H9 (cell line): ENCODE data around the gene CCDC33. TPM values are rescaled to one million over a fixed set of nuclear protein-coding genes. Genes with fewer than 3 reads are reported as not detected.

Experiments
- DNase-seq: peaks from one replicate; pipeline ENCODE4 v3.0.0-alpha.2; 2017
- H2AFZ ChIP-seq: one replicate; pipeline ENCODE4 v1.6.1; 2013; ENCODE audit warnings: mild to moderate bottlenecking, low read length, control low read depth, moderate library complexity
- H2AK5ac ChIP-seq: 2 replicates; pipeline ENCODE4 v1.6.1; 2013; ENCODE audit warnings: low read length, control low read depth, mixed read lengths; ENCODE audit not compliant: insufficient read length
- H2BK120ac ChIP-seq: one replicate; pipeline ENCODE4 v1.6.1; 2013; ENCODE audit warnings: low read depth, mild to moderate bottlenecking, low read length, control low read depth, inconsistent platforms; ENCODE audit not compliant: poor library complexity, severe bottlenecking
- H2BK12ac ChIP-seq: 2 replicates; pipeline ENCODE4 v1.6.1; 2013; ENCODE audit warnings: low read length, control low read depth, mixed read lengths, low read depth; ENCODE audit not compliant: insufficient read length
- H2BK15ac ChIP-seq: 2 replicates; pipeline ENCODE4 v1.6.1; 2013; ENCODE audit warnings: low read depth, low read length, control low read depth
- H2BK20ac ChIP-seq: one replicate; pipeline ENCODE4 v1.6.1; 2013; ENCODE audit warnings: low read depth, mild to moderate bottlenecking, low read length, control low read depth, inconsistent platforms; ENCODE audit not compliant: poor library complexity, severe bottlenecking
- H2BK5ac ChIP-seq: 2 replicates; pipeline ENCODE4 v1.6.1; 2013; ENCODE audit warnings: low read length, control low read depth, mixed read lengths; ENCODE audit not compliant: insufficient read length
- H3K14ac ChIP-seq: 2 replicates; pipeline ENCODE4 v1.6.1; 2013; ENCODE audit warnings: low read length, control low read depth; ENCODE audit not compliant: insufficient read depth
- H3K18ac ChIP-seq: 2 replicates; pipeline ENCODE4 v1.6.1; 2013; ENCODE audit warnings: low read depth, mild to moderate bottlenecking, mixed read lengths, low read length, control low read depth; ENCODE audit not compliant: insufficient read length
- H3K23ac ChIP-seq: 2 replicates; pipeline ENCODE4 v1.6.1; 2013; ENCODE audit warnings: low read length, control low read depth, mixed read lengths, low read depth; ENCODE audit not compliant: insufficient read length
- H3K23me2 ChIP-seq: 2 replicates; pipeline ENCODE4 v1.6.1; 2013; ENCODE audit warnings: low read depth, mild to moderate bottlenecking, mixed read lengths, low read length, control low read depth; ENCODE audit not compliant: insufficient read length, poor library complexity, severe bottlenecking
- H3K27ac ChIP-seq: 2 replicates; pipeline ENCODE4 v1.5.1; 2013; ENCODE audit warnings: low read length, control low read depth, mixed read lengths, low read depth; ENCODE audit not compliant: insufficient read length
- H3K27me3 ChIP-seq: 2 replicates; pipeline ENCODE4 v1.6.1; 2013; ENCODE audit warnings: low read length, control low read depth, inconsistent platforms; ENCODE audit not compliant: insufficient read depth
- H3K4ac ChIP-seq: 2 replicates; pipeline ENCODE4 v1.6.1; 2013; ENCODE audit warnings: low read depth, mild to moderate bottlenecking, control low read depth, inconsistent platforms, low read length, moderate library complexity
- H3K4me1 ChIP-seq: 2 replicates; pipeline ENCODE4 v1.6.1; 2013; ENCODE audit warnings: low read length, control low read depth, inconsistent platforms; ENCODE audit not compliant: insufficient read depth
- H3K4me2 ChIP-seq: 2 replicates; pipeline ENCODE4 v1.6.1; 2013; ENCODE audit warnings: low read length, control low read depth, mixed read lengths; ENCODE audit not compliant: insufficient read length, insufficient read depth
- H3K56ac ChIP-seq: 2 replicates; pipeline ENCODE4 v1.6.1; 2013; ENCODE audit warnings: low read depth, mild to moderate bottlenecking, mixed read lengths, low read length, control low read depth; ENCODE audit not compliant: insufficient read length
- H3K79me1 ChIP-seq: 2 replicates; pipeline ENCODE4 v1.6.1; 2013; ENCODE audit warnings: low read depth, mild to moderate bottlenecking, moderate library complexity, low read length, control low read depth, inconsistent platforms; ENCODE audit not compliant: insufficient read depth, poor library complexity, severe bottlenecking
- H3K79me2 ChIP-seq: 2 replicates; pipeline ENCODE4 v1.6.1; 2013; ENCODE audit warnings: low read length, control low read depth, inconsistent platforms; ENCODE audit not compliant: insufficient read depth
- H3K9ac ChIP-seq: 2 replicates; pipeline ENCODE4 v1.6.1; 2013; ENCODE audit warnings: low read length, control low read depth, mixed read lengths; ENCODE audit not compliant: insufficient read length; ENCODE audit errors: extremely low read depth
- H3K9me3 ChIP-seq: one replicate; pipeline ENCODE4 v1.6.1; 2013; ENCODE audit warnings: low read depth, low read length, inconsistent platforms; ENCODE audit not compliant: control insufficient read depth
- H3T11ph ChIP-seq: one replicate; pipeline ENCODE4 v1.6.1; 2013; ENCODE audit warnings: mild to moderate bottlenecking, low read length, control low read depth, inconsistent platforms
- H4K20me1 ChIP-seq: one replicate; pipeline ENCODE4 v1.6.1; 2013; ENCODE audit not compliant: control insufficient read depth, insufficient read length, insufficient read depth
- H4K5ac ChIP-seq: 2 replicates; pipeline ENCODE4 v1.6.1; 2013; ENCODE audit warnings: low read depth, mild to moderate bottlenecking, mixed read lengths, low read length, control low read depth; ENCODE audit not compliant: insufficient read length
- H4K8ac ChIP-seq: replicated peaks from 2 replicates; pipeline ENCODE4 v1.6.1; 2013; ENCODE audit warnings: low read length, control low read depth, mixed read lengths, low read depth; ENCODE audit not compliant: insufficient read length
- H4K91ac ChIP-seq: 2 replicates; pipeline ENCODE4 v1.6.1; 2013; ENCODE audit warnings: low read depth, mild to moderate bottlenecking, moderate library complexity, mixed read lengths, low read length, control low read depth; ENCODE audit not compliant: insufficient read length
- H3K27ac Mint-ChIP-seq, 3 experiments: 2 replicates in 2 of 3; 3 replicates in 1 of 3; pipeline ENCODE4 v1.8.0; 2020 to 2021; ENCODE audit warnings: mixed read lengths in 3 of 3, mild to moderate bottlenecking in 1 of 3, moderate library complexity in 1 of 3
- H3K27me3 Mint-ChIP-seq: 2 replicates; pipeline ENCODE4 v1.8.0; 2021; ENCODE audit warnings: low read depth, mild to moderate bottlenecking, moderate library complexity, mixed read lengths
- H3K36me3 Mint-ChIP-seq, 3 experiments: 2 replicates in 2 of 3; 3 replicates in 1 of 3; pipeline ENCODE4 v1.8.0; 2020 to 2021; ENCODE audit warnings: low read depth in 3 of 3, mixed read lengths in 3 of 3; ENCODE audit not compliant: insufficient read depth in 1 of 3
- H3K4me1 Mint-ChIP-seq, 2 experiments: 2 replicates each; pipeline ENCODE4 v1.8.0; 2020; ENCODE audit warnings: mixed read lengths in 2 of 2
- H3K4me3 Mint-ChIP-seq, 2 experiments: 2 replicates in 1 of 2; 3 replicates in 1 of 2; pipeline ENCODE4 v1.8.0; 2020 to 2021; ENCODE audit warnings: mild to moderate bottlenecking in 2 of 2, mixed read lengths in 2 of 2, moderate library complexity in 1 of 2
- H3K9me3 Mint-ChIP-seq, 2 experiments: 2 replicates in 1 of 2; 3 replicates in 1 of 2; pipeline ENCODE4 v1.8.0; 2020; ENCODE audit warnings: mild to moderate bottlenecking in 2 of 2, mixed read lengths in 2 of 2, moderate library complexity in 1 of 2
- CTCF ChIP-seq: fragments of 200-600 bp; sonication (generic); conservative IDR thresholded peaks from 3 replicates; pipeline ENCODE4 v1.8.0; 2021; ENCODE audit warnings: antibody characterized with exemption, mild to moderate bottlenecking
- WGBS: extraction: QIAGEN DNeasy Blood & Tissue Kit; methylation state at CpG from one replicate; pipeline ENCODE4 v1.1.7; 2013; ENCODE audit warnings: missing lambda C conversion rate, low lambda C conversion rate, mixed read lengths; ENCODE audit not compliant: insufficient read length; ENCODE audit errors: extremely low coverage; 5-methylcytosine and 5-hydroxymethylcytosine counted together
- total RNA-seq: library from RNA; stranded (reverse); gene quantifications from 2 replicates; pipeline ENCODE4 v1.2.1, GENCODE V29; 2021

Gene CCDC33
- total RNA-seq, 1 experiment from 2014 or later: 4.6 TPM

- H3K14ac ChIP-seq: no peak overlapping the region
- Mint-ChIP-seq H3K27me3 (peaks cover 21% of the 10 kb centered on the region), H3K27ac (peak overlapping the region in 1 of 3 experiments; percentile 31; a peak in 1 of 7 replicates), H3K36me3 (no peaks in the 10 kb centered on the region), H3K4me3 (no peak overlapping the region), H3K4me1 (peaks cover 21 to 40% of the 10 kb centered on the region in 2 experiments), H3K9me3 (no peaks in the 10 kb centered on the region; a peak in 1 of 5 replicates)
- no peak overlapping the region for H3K56ac ChIP-seq
- H3T11ph ChIP-seq: no peak overlapping the region
- no peak overlapping the region for H2BK120ac ChIP-seq
- H3K23ac ChIP-seq: no peak overlapping the region
- H2BK5ac ChIP-seq: no peak overlapping the region
- no peak overlapping the region for H4K8ac ChIP-seq
- peaks cover 3% of the 10 kb centered on the region; the same call in 1 of the 2 replicates for H3K4me1 ChIP-seq
- H3K79me2 ChIP-seq: no peaks in the 10 kb centered on the region
- no peak overlapping the region for H4K91ac ChIP-seq
- WGBS: no CpG with 5 or more reads among the region's 7 CpGs
- H2AK5ac ChIP-seq: no peak overlapping the region
- H3K79me1 ChIP-seq: no peaks in the 10 kb centered on the region
- H3K23me2 ChIP-seq: no peaks in the 10 kb centered on the region
- no peak overlapping the region for H3K27ac ChIP-seq
- H3K9ac ChIP-seq: no peak overlapping the region
- H2BK12ac ChIP-seq: no peak overlapping the region
- H4K20me1 ChIP-seq: no peaks in the 10 kb centered on the region
- no peak overlapping the region for H2AFZ ChIP-seq
- no peak overlapping the region for H2BK15ac ChIP-seq
- no peak overlapping the region for H3K18ac ChIP-seq
- no peak overlapping the region for H3K4ac ChIP-seq
- H3K4me2 ChIP-seq: no peak overlapping the region
- no peak for DNase-seq
- no peak overlapping the region for H4K5ac ChIP-seq
- H3K27me3 ChIP-seq: no peaks in the 10 kb centered on the region
- no peaks in the 10 kb centered on the region for H3K9me3 ChIP-seq
- TF ChIP-seq CTCF: no peak
- H2BK20ac ChIP-seq: no peak overlapping the region
These were observed 22.5 kb downstream of the CCDC33 start for GRCh38 chr15:74258456-74259291.
